DMS 273 (cell line): ENCODE measurements around the gene HEXB.
"Not testable (repeated sequence)": the region's sequence is repeated elsewhere in the genome, so short reads cannot be mapped to it uniquely, and the experiment has no call there.

Experiments used
- DNase-seq: peaks from one replicate; lab custom pipeline; 2025; ENCODE audit not compliant: unreplicated experiment; lab: John Stamatoyannopoulos, UW

Gene HEXB

DNA sequence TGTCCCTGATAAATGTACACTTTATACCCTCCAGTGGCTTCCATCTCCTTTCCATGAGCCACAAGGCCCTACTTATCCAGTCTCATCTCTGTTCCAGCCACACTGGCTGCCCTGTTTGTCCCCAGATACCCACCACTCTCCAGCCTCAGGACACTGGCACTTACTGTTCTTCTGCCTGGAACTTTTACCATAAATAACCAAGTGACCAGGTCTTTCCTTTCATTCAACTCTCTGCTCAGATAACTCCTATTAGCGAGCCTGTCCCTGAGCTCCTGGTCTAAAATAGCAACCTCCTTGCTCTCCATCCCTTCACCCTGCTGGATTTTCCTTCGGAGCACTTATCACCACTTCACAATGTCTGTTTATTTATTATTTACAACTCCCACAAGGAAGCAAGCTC, 27.9 kb upstream of the HEXB start:
- DNase-seq = no peak

DNA sequence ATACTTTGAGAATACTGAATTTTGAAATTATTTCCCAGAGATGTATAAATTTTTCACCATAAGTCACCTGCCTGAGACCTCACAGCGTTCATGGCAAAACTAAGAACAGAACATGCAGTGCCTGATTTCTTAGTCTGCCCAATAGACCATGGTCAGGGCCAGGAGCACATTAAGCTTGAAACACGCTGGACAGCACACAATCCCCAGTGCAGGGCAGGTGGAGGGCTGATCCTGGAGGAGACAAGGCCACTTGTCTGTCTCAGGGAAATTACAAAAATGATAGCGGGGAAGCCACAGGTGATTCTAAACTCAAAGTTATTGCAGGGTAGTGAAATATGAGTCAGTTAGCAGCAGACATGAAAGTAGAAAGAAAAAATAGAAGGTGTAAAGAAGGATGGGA, 25.9 kb upstream of the HEXB start:
- DNase-seq = no peak

DNA sequence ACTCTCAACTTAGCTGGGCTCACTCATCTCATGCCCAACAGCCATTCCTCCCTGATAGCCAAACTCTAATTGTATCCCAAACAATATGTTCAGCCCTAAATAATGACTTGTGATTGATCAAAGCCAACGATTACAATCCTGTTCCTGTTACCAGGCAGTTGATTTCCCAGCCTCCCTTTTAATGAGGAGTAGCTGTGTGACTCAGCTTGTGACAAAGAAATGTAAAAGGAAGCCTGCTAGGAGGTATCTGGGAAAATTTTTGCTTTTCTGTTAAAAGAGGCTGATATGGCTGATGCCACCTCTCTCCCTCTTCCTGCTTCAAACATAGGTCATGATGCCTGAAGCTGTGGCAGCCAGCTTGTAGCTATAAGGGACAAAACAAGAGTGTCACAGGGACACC, 24.9 kb upstream of the HEXB start:
- no peak for DNase-seq

DNA sequence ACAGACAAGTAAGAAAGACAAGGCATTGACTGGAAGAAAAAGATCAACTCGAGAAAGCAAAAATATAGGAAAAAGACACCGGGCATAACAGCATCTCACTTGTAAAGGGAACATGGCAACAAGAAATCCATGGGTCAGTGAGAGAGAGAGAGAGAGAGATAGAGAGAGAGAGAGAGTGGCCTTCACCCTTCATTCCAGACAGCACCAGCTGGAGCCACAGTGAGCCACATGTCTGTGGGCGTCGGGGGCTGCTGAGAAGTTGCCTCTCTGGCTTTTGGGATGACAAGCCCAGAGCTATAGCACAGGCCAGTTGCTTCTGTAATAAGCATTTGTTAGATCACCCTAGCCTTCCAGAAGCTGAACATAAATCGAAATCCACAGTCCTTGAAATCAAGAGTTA, 24.2 kb upstream of the HEXB start:
- peak; percentile 29 for DNase-seq

DNA sequence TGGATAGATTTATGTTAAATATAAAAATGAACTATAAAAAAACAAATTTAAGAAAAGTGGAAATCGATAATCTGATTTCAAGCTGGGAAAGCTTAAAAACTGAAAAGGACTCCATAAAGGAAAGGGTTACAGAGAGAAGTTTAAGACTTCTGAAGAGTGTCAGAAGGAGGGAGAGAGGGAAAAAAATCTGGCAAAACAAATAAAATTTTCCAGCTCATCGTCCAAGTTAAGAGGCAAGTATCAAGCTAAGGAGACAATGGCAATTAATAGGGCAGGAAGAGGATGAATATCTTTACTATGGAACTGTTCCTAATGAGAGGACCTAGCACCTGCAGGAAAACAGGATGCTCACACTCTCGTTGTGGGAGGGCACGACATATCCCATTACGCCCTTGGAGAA, 20.5 kb upstream of the HEXB start:
- no peak for DNase-seq

DNA sequence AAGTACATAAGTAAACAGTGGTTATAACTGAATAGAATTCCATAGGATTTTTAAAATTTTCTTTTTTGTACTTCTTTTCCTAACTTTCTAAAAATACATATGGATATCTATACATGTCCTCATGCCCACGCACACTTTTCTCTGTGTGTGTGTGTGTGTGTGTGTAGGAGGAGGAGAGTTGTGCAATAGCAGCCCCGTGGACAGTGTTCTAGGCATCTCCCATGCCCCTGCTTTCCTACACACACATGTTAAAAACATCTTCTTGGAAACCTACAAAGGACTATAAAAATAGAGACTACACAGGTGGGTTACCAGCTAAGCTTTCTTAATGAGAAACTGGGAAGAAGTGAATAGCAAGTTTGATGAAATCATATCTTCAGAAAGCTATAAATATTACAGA, 19.8 kb upstream of the HEXB start:
- no peak for DNase-seq

DNA sequence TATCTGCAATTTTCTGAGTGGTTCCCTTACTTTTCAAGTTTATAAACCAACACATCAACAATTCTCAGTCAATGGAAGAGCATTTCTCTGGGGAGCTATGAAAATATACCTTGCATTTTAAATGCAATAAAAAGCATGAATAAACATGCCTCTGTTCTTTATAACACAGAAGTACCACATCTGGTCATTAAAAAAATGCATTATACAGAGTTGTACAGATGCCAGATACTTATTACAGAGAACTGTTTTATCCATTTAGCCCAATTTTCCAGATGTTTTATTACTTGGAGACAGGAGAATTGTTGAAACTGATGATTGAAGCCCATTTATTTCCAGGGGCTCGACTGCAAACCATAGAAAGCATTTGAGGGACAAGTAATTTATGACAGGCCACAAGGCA, 19.2 kb upstream of the HEXB start:
- peak; percentile 49 for DNase-seq

DNA sequence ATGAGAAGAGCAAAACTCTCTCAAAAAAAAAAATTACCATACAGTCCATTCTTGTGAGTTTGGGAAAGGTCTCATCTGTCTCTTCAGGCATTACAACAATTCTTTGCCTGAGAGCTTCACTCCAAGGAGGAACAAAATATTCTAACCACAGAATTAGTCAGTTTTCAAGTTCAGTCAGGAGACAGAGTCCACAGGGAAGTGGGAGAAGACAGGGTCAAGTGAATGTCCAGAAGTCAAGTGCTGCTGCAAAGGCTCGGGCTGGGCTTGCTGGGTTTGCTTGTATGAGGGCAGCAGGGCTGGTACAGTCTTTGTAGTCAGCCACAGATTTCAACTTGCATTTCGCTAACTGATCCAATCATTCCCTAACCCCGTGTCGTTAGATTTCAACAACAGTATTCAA, 17.6 kb upstream of the HEXB start:
- no peak for DNase-seq

DNA sequence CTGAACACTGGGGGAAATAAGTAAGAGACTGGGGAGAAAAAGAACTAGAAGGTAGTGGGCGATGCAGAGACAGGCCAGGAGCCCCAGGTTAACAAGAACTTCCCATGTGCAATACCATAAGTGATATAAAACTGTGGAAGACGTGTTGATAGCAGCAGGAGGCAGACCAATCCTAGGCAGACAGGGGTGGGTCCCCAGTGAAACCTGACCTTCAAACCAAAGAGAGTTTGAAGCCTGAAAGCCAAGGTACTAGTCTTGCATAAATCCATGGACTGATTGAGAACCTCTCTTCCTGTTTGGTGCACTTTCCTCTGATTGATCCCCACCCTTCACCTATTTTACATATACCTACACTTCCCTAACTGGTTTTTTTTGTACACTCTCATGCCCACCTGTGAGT, 15.2 kb upstream of the HEXB start:
- DNase-seq = no peak

DNA sequence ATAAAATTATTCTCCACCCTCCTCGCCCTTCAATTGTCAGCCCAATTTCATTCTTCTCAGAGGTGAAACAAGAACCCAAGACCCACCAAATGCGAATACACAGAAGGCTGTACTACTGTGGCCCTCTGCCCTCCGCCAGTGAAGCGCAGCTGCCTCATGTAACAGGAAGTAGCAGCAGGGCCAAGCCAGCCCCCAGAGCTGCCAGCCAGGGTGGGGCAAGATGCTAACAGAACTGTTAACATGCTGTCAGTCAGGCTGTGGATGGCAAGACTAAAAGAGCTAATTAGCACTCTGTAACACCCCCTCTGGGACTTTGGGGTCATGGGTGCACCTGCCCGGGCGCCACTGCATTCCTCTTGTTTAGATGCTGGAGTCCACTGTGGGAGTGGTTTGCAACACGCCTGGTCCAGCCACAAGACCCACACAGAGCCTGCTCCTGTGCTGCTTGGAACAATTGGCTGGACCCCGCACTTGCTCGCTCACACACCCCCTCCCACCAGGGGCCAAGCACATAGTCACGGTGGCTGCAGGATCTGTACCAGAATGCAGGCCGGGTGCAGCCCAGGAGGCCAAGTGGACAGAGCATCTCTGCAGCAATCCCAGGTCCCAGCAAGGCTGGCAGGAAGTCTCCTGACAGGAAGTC, 14.5 kb upstream of the HEXB start:
- no peak for DNase-seq

DNA sequence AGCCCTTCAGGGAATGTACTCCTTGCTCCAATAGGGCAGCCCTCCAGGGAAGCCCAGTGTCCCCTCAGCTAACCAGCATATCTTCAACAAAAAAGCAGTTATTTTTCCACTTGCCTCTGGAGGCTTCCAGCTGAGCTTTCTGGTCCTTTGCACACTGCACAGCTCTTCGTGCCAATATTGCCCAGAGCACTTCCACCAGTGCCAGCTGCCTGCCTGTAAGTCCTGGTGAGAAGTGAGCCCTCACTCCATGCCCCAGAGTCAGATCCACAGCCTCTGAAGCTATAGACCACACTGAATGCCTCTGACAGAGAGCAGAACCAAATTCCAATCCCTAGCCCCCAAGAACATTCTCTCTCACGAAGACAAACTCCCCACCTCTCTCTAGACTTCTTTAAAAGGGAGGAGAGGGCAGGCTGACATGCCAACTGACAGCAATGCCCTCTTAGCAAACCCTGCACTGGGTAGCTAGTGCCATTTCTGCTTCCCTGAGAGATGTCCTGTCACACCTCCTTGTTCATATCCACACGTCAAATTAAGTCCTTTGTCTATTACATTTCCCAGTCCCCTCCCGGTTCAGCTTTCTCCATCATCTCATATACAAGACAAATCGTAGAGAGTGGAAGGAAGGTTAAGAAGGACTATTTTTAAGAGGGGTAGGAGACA, 12.7 kb upstream of the HEXB start:
- peak; percentile 37 for DNase-seq

DNA sequence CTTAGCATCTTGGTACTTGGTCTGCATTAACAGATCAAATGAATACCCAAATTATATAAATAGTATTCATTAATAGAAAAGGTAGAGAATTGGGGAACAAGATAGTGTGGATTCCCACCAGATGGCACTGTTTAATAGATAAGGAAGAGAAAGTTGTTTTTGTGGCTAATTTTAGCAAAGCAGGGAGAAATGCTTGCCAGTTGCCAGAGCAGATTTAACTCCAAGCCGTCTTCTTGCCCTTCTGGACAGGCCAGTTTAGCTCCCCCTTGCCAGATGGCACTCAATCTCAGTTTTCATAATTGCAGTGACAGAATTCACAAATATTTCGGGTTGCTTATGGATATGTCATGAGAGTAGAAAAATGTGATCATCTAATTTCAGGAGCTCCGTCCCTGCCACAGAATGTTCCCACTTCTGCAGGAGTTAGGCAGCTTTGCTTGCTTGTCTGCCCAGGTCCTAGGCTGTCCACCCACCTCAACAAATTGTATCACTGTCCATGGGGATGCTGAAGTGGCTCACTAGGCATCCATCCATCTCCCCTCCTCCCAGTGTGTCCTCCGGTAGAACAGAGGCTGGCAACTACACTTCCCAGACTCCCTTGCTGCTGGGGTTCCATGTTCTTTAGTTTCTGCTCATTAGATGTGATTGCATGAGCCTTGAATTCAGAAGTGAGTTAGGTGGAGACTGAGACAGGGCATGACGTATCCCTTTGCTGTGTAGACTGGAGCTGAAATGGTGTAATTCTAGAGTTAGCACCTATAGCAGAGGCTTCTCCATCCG, 11.8 kb upstream of the HEXB start:
- peak; percentile 86 for DNase-seq

DNA sequence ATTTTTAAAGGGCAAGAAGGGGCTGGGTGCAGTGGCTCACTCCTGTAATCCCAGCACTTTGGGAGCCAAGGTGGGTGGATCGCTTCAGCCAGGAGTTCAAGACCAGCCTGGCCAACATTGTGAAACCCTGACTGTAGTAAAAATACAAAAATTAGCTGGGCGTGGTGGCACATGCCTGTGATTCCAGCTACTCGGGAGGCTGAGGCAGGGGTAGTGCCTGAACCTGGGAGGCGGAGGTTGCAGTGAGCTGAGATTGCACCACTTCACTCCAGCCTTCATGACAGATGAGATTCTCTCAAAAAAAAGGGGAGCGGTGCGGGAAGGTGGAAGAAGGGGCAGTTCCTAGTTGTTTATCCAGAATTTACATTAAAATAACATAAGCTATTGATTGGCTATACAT, 8.6 kb upstream of the HEXB start:
- not testable (repeated sequence) for DNase-seq

DNA sequence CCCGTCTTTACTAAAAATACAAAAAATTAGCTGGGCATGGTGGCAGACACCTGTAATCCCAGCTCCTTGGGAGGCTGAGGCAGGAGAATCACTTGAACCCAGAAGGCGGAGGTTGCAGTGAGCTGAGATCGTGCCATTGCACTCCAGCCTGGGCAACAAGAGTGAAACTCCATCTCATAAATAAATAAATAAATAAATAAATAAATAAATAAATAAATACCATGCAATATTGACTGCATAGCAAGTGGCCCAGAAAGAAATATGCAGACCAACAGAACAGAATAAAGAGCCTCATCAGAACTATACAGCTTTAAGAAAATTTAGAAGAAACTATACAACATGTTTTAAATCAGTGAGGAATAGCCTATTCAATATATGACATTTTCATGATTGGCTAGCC, 6.9 kb upstream of the HEXB start:
- DNase-seq = not testable (repeated sequence)

DNA sequence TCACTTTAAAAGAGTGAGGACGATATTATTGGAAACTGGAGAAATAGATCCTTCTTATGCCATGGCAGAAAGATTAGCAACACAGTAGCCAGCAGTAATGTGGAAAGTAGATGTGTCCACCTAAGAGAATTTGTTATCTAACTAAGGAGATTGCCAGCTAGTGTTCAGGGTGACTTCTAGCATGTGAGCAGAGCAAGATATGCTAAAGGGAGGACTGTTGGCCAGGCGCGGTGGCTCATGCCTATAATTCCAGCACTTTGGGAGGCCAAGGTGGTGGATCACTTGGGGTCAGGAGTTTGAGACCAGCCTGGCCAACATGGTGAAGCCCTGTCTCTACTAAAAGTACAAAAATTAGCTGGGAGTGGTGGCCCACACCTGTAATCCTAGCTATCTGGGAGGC, 5.7 kb upstream of the HEXB start:
- not testable (repeated sequence) for DNase-seq

DNA sequence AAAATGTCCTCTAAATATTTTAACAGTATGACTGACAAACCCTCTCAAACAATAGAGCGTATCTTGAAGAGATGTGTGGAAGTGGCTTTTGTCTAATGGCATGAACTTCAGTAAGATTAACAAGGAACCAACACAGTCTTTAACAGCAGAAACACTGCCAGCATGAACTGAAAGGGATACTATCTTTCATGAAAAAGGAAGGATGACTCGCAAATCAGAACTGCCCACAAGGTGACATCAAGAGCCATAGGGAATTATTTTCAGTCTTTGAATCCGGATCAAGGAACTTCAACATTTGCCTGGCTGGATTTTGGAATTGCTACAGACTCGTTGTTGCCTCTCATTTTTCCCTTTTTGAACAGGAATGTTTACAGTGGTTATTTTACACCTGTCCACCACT, 5.1 kb upstream of the HEXB start:
- no peak for DNase-seq

DNA sequence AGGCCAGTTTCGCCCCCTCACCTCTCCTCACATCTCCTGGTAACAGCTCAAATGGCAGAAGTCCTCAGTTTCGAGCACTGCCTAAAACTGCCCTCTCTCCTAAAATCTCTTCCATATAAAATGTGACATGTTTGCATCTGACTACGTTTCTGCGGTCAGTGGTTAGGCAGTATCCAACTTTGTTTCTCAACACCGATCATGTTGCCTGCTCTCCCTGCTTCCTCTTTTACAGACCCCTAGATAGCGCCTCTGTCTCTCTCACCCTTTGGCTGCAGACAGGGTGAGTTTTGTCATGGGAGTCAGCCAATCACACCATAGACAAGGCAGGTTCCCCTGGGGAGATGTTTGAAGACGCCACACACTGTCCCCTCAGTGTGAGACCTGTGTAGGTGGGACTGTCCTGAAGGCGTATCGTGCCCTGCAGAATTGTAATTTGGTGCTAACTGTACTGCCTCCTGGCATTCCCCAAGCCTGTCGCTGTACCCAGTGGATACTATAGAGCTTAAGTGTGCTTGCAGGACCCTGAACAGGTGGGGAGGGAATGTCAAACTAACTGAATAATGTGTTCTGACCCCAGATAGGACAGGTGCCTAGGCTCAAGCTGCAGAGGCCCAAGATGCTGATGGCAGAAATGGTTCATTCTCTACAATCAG, 1.1 kb downstream of the HEXB start:
- DNase-seq = no peak

DNA sequence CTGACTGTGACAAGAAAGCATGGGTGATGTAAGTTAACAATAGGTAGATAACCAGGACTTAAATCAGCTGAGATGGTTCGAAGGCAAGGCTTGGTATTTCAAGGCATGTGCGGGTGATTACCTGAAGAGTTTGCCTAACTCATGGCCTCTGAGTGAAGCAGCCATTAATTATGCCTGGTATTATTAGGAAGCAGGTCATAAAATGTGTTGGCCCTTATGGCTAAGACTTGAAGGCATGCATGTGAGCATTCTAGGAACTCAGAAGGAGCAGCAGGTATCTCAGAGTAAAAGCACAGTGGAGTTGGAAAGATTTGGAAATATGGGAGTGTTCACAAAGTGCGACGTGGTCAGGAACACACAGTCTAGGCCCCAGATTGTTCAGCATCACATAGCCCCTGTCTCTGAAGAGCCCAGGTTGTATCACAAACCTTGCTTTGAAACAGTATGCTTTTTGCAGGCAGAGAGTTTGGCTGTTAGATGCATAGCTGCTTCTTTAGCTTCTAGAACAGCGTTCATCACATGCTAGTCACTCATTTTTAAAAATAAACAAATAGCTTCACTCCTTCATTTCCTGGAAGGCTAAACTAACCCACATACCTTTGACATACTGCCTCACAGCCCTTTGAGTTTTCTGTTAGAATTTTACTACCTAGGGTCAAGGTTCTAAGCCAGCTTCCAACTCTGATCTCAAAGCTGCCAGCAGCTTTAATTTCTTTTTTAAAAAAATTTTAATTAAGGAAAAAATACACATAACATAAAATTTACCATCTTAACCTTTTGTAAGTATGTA, 2.1 kb downstream of the HEXB start:
- DNase-seq = no peak

DNA sequence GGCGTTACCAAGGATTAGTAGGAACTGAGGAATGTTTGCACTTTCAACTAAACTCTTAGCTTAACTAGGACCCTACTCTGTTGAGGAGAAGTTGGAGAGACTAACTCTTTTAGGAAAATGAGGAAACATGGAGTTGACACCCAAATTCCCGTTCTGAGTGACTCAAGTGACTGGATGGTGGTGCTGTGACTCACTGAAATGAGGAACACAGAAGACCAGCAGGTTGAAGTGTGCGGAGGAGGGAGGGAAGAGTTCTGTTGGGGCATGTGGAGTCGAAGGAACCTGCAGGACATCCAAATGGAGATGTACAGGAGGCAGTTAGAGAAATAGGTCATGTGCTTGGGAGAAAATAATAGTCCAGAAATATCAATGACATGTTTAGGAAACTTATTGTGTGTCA, 8.2 kb downstream of the HEXB start:
- no peak for DNase-seq

DNA sequence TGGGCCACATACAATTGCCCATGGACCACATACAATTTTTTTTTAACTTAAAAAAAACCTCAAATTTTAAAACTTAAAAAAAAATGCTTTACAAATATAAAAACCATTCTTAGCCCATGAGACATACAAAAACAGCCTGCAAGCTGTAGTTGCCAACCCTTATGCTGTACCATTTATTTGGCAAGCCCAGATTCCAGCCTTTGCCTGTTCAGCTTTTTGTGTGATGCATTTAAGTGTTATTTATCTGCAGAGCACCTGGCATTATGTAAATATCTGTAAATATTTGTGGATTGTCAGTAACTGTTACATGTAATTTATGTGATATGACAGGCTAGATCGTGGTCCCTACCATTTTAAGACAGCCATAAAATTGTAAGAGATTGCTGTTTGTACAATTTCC, 32.6 kb downstream of the HEXB start:
- DNase-seq = no peak

DNA sequence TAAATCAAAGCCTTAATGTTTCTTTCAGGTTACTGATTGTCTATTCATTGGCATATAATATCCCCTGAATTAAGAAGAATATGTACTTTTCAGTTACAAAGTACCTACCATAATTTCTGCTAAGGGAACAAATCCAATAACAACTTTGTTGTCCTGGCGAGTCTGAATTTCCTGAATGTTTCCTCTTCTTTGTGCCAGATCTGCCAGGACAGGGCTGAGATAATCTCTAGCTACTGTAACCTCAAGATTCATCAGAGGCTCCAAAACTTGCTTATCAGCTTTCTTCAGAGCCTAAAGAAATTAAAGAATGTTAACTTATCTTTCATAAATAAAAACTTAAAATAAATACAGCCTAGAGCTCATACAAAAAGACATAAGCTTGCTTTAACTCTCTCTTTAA, 37.2 kb downstream of the HEXB start:
- DNase-seq = no peak
